CD4-positive, alpha-beta T cell treated with Interleukin-17A for 1 hour (primary cell): Measurements from ENCODE around the gene COL23A1.

Experiments
- DNase-seq: peaks from one replicate; pipeline ENCODE4 v3.0.0-alpha.2; 2020

Gene COL23A1

DNA sequence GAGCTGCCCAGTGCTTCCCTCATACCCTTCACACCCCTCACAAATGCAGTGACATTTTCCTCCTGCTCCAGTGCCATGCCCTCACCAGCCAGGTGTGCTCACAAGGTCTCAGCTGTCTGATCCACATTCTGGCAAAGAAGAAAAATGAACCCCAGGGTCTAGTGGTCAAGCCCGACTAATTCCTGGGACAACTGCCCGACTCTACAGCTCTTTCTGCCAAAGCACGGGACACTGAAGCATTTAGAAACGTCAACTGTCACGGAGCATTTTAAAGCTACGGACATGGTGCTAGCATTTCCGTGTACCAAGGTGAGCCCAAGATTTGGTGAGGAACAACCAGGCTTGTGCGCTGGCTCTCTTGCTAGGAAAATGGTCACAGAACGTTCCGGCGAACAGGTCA, 300.8 kb downstream of the COL23A1 start:
- DNase-seq, result no peak

DNA sequence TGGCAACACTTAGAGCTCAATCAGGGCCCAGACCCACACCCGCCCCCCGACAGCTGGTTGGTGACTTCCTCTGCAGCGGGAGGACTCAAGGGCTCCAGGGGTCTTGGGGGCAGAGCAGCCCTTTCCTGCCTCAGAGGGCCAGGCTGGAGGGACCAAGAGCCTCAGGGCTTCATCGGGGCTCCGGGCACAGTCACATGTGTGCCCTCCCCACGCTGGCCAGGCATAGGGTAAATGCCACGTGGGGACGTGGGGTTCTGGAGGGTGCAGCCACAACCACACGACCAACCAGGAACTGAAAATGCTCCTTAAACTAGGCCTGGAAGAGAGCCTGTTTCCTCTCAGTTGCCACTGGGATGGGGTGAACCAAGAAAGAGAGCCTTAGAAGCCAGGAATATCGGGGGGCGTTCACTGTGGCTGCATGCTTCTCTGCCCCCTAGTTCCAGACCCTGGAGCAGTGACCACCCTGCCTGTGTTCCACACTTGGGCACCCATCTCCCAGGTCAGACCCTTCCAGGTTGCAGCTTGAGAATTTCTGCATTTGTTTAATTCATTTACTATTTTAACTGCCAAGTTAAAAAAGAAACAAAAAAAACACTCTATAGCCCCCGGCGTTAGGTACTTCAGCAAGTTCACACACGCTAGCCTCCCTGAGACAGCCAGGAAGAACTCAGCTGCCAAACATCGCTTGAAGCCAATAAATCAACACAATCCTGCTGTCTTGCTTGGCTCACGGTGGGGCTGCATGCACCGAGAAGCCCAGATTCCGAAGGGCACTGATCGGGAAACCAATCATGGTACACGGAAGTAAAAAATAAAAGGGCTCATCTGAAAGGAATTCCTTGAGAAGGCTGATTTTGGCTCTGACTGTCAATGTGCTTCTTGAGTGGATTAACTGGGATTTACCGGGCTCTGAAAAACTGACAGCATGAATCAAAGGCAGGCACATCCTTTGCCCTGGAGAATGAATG, 301.5 kb downstream of the COL23A1 start:
- no peak for DNase-seq

DNA sequence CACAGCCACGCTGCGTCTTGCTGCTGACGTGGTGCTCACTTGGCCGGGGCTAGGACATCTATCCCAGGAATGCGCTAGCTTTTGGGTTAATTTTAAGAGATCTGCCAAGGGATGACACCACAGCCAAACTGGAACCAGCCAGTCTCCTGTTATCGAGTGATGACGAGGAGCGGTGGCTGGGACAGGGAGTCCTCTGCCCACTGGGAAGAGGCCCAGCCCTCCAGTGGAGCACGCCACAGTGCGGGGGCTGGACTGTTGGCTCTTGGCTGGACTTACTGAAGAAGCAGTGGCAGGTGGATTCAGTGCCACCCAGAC, 302.4 kb downstream of the COL23A1 start:
- no peak for DNase-seq

DNA sequence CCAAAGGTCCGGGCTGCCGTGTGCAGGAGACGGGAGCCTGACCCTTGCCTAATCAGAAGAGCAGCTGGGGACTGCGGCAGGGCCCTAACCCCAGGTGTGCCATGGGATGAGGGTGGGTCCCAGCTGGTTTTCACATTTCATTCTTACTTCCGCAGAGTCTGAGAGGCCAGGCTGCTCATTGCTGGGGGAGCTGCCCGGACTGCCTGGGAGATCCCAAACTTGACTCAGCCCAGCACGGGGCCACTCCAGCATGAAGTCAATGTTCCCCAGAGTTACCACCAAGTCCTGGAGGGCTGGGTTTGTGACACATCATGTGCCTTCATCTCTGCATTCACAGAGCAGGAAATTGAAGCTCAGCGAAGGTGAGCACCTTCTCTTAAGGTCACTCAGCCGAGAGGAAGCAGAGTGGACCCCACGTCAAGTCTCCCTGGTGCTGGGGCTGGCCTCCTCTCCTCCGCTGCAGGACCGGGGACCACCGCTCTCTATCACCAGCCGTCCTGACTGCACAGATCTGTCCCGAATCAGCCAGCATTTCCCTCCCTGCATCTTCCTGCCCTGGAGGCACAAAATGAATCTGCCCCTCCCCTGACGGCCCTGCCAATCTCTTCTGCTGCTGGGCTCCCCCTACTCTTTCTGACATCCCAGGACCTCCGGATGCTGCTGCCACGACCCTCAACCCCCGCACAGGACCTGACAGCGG, 303.0 kb downstream of the COL23A1 start:
- no peak for DNase-seq

DNA sequence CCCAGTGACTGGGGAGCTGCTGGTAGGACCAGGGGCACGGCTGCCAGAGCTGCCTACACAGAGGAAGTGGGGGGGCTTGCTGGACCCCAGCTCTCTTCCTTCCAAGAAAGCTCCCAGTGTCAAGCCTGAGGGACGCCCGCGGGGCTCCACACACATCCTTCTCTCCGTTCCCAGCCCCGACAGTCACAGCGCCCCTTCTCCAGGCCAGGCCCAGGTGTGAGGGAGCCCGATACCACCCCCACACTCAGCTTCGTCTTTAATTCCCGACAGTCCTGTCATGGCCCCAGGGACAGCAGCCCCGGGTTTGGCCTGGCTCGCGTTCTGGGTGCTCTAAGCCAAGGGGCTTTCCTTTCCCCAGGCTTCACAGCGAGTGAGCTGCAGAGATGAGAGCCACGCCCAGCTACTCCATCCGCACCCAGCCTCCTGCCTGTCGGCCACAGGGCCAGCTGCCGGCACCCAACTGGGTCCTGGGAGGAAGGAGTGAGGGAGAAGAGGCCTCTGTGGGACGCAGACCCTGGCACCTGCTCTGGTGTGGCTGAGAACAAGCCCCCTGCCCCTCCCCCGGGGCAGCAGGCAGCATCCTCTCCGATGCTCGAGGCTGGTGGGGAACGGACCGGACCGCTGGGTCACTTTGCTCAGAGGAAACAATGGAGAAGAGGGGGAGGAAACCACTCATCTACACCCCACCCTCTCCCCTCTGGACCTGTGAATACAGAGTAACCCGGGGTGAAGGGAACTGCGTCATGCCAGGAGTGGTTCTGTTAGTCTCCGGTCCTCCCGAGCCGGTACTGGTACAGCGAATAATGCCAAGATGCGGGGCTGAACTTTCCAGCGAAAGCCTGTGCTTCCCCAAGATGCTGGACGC, 303.7 kb downstream of the COL23A1 start:
- no peak for DNase-seq

DNA sequence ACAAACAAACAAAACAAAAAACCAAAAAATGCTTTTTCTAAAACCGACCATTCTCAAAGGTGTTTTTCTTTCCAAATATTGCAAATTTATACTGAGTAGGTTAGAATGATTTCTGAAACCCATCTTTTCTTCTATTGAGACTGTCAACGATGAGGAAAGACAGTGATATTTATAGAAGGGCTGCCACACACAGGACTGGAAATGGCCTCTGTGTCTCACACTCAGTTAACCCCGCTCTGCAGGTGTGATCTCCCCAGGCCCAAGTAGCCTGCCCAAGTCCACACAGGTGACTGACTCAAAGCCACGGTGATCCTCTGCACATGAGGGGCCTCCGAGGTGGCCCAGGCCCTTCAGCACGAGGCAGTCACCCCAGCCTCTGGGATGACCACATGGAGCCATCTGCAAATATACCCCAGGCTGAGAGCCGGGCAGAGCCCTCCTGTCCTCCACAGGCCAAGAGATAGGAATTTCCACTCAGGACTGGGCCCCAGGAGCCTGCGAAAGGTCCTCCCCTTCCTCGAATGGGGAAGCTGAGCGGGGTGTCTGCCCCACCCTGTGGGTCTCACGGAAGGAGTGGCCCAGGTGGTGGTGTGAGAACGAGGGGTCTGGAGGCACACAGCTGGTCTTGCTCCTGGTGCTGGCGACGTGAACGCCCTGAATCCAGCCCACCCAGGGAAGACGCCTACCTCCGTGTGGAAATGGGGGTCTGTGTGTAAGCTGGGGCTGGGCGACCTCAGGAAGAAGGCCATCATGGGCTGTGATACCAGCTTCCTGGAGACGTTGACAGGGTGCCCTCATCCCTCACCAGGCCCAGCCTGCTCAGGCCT, 304.6 kb downstream of the COL23A1 start:
- no peak for DNase-seq

DNA sequence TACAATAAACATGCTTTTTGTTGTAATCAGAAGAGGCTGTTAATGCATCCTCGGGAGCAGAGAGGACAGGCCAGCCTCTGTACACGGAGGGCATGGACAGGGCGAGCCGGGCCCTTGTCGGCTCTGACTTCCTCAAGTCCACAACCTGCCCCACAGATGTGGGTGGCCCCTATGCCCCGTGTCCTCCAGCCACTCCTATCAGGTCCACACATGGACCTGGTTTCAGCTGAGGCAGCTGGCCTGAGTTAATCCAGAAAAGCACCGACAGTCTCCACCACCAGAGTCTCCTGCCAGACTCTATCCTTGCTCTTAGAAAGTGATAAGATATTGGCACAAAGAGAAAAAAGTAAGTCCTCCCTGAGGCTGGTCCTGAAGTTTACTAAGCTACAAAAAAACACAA, 305.2 kb downstream of the COL23A1 start:
- no peak for DNase-seq

DNA sequence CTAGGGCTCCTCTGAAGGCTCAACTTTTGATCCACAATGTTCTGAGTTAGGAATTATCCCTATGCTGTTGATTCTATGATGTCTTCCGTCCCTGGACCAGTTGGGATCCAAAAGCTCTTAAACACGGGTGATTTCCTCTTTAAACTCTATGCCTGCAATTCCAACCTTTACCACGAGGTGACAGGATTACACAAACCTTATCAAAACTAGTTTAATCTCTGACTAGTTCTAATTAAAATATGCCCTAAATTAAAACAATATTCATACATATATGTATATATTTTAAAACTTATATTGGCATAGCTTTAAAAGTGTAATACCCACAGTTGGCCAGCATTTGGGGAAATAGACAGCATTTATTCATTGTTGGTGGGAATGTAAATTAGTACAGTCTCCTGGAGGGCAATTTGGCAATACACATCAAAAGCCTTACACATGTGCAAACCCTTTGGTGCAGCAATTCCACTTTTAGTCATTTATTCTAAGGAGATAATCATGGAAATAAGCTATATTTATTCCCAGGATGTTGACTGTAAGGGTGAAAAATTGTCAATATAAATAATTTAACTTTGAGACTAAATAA, 306.0 kb downstream of the COL23A1 start:
- peak; percentile 12 for DNase-seq

DNA sequence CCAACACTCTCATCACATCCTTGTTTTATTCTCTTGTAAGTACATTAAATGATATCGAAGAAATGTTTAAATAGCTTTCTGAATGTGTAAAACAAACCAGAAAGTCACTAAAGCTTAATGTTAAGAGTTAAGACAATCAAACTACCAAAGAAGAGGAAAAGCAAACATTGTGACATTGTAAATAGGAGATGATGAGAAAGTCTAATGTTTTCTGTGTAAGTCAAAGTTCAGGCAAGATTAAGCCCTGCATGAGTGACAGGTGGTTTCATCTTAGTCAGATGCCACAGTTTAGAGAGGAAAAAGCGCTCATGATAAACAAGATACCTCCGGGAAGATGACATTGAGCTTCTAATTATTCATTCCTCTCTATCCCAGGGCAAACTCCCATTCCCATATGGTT, 306.7 kb downstream of the COL23A1 start:
- DNase-seq, result no peak

DNA sequence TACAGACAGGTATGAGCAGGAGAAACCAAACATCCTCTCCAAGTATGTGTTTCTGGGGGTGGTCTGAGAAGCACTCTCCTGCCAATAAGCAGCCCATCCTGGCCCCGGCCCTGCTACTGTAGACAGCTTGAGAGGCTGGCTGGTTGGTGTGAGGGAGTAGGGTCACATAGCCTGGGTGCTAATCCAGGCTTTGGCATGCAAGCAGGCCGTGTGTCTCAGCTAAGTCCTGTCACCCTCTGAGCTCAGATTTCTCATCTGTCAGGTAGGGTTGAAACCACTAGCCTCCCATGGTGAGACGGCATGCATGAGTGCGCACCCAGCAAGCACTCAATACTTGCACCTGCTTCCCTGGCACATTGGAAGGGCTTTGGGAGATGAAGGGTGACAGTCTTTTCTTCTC, 307.8 kb downstream of the COL23A1 start:
- DNase-seq, result no peak

DNA sequence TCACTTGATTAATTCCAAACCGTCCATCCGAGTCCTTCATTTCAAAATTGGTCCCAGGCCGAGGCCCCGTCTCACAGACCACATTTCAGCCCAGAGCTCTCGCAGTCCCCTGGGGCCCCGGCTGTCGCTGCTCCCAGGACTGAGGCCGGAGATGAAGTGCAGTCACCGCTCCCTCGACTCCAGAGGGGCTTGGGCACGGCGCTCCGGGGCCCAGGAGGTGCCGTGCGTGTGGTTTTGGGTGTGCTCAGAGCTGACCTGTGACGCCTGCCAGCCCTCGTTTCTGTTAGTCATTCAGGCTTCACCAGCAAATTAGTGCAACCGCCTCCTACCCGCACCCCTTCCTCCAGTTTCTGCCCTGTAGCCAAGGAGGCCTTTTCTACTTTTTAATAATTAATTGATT, 308.9 kb downstream of the COL23A1 start:
- DNase-seq, result no peak

DNA sequence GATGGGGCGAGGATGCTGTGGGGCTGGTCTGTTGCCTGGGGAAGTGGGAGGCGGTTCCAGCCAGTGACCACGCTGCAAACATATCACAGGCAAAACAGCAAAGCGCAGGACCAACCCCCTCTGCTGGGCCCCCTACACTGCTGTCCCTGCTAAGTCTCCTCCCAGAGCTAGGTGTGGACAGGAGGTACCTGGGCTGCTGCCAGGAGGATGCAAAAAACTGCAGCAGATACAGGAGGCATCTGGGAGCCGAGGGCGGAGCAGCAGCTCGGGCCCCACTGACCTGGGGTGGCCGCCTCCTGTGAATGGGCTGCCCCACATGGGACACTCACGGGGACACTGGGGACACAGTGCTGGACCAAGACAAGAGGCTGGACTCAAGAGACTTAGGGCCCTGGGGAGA, 309.6 kb downstream of the COL23A1 start:
- no peak for DNase-seq

DNA sequence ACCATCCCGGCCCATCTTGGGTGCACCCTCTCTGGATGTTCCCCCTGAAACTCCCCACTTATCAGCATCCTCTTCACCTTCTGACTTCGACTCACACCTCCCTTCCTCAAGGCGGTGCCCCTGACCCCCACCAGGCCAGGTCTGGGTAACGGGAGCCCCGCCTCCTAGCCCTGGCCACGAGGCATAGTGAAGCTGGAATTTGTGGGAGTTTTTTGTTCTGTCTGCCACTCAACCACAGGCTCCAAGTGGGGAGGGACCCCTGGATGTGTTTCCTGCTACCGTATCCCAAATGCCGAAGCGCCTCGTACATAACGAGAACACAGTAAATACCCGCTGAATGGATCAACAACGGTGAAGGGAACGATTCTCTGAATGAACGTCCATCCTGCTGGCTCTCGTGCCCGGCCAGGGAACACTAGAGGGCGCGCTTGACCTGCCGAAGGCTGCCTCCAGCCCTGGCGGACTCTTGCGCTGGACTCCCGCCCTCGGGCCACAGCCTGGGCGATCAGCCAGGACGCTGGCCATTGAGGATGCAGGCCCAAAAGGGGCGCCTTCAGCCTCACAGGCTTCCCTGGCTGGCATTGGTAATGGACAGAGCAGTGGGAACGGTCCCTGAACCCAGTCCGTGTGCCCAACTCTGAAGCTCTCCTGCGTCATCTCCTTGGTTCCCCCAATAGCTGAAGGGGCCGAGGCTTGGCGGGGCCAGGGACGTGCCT, 310.3 kb downstream of the COL23A1 start:
- peak; percentile 49 for DNase-seq

DNA sequence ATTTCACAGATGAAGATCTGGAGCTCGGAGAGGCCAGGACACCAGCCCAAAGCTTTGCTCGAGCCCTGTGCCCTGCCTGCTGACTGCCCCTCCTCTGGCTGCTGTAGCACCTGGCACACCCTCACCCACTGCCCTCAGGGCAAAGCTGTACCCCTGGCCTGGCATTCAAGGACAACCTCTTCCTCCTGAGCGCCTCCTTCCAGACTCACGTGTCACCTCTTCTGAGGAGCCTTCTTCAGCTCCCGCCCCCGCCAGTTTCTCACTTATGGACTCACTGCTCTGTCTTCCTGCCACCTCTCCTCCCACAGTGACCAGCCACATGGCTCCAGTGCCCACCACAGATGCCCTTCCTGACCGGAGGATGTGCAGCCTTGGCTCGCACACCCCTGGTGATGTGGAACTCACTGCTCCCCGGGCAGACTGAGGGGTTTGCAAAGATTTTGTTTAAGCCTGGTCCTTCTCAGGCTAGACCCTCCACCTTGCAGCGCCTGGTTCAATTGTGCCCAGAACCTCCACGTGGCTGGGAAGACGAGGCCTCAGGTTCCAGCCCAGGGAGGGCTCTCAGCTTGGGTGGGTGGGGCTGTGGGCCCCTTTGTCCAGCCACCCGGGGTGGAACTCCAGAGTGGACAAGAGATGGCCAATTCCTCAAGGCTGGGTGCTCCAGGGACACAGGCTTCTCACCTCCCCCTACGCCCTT, 311.0 kb downstream of the COL23A1 start:
- no peak for DNase-seq

DNA sequence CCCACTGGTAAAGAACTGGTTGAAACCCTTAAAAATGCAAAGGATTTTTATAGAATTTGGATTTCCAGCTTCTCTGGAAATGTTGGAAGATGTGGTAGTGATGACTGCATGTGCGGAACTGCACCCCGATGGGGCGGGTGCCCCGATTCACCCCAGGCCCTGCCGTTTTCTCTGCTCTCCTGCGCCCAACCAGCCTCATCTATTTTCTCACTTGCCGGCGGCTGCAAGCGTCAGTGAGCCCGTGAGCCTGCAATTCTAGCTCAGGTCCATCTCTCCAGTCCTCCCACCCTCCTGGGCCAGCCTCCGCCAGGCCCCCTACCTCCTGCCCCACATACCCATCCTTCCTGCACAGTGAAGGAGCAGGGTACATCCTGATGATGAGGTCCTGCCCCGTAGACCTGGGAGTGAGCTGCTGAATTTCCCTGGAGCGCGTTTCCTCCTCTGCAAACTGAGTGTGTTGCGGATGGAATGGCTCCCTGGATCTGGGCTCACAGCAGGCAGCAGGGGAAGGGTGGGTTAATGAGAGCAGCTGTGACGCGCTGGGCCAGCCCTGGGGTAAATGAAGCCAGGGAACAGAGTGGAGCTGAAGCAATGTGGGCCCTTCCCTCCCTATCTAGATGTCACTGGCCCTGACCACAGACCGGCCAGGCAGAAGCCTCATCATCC, 311.7 kb downstream of the COL23A1 start:
- no peak for DNase-seq

DNA sequence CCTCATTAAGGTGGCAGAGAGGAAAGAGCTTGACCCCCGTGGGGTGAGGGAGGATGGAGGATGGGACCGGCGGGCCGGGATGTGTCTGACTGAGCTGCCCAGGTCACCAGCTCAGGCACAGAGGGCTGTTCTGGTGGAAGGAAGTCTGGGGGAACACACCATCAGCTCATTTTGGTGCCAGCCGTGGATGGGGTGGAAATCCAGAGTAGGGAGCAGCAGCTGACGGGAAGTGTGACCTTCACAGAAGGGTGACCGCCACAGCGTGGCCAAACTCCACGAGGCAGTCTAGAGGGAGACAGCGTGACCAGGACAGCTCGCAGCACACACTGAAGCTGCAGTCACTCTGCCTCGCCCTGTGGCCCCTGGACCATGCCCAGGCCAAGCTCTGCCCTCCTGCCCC, 312.3 kb downstream of the COL23A1 start:
- DNase-seq, result no peak

DNA sequence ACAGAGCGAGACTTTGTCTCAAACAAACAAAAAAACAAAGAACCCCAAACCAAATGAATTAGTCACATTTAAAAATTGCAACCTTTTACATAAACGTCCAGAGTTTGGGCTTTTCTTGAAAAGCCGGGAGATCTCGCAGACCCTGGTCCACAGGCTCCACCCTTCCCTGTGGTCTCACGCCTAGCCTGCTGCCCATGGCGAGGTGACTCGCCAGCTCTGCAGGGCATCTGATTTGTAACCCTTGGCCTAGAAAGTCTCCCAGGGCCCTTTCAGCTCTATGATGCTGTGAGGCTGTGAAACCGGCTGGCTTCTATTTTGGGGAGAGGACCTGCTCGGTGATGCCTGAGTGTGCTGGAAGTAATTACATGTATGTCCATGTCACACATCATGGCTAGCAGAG, 312.8 kb downstream of the COL23A1 start:
- DNase-seq, result no peak

DNA sequence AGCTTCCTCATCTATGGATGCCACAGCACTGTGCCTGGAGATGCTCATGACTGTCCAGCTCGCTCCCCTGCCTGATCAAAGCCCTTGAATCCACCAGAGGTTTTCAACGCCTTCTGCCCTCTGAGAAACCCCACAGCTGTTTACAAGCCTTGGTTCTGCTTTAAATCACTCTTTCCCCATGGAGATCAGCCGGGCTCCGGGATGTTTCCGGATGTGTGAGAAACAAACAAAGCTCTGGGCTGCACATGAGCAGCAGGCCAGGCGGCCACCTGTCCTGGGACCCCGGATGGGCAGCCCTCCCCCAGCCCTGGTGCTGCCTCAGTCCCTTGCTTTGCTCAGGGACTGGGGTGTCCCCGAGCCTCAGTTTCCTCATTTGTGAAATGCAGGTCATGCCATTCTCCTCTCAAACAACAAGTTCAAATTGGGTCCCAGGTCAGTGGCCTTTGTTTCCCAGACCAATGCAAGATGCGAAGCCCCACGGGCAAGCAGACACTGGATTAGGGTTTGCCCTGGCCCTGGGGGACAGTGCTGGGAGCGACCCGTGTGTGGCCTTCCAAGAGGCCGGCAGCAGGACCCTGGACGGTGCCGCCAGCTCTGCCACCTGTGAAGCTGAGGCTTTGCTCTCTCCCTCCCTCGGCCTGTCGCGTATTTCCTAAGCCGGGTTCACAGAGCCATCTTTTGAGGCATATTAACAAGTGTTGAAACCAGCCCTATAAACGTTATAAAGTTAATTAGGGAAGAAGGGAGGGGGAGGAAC, 315.2 kb downstream of the COL23A1 start:
- DNase-seq, result no peak
